ENCODE results near the gene TMED6. TPM values are rescaled to one million over a fixed set of nuclear protein-coding genes. Genes with fewer than 3 reads are reported as not detected.

TMED6 gene
- total and polyA plus RNA-seq, 2 of the 8 experiments (the other 6 are each of a cell fraction or from before 2014, with no cell fraction given), result not detected

GRCh38 chr16:69396187-69397061, 44.8 kb upstream of the TMED6 start:
- no peak overlapping the region for H3K56ac ChIP-seq (replicated peaks; ENCODE audit: insufficient read length, low read depth, low read length)
- no peaks in the 10 kb centered on the region for H3K79me1 ChIP-seq (ENCODE audit: low read depth, low read length)
- H3K23ac ChIP-seq (ENCODE audit: insufficient read length), result no peak overlapping the region
- H2AK5ac ChIP-seq (ENCODE audit: low read depth, low read length), result no peak overlapping the region
- no peak overlapping the region for H4K91ac ChIP-seq (replicated peaks; ENCODE audit: insufficient read length, low read length)
- H3K27me3 ChIP-seq (replicated peaks in 1 of 4; ENCODE audit: control insufficient read depth in 3 of 4, extremely low read depth in 1 of 4, insufficient read depth in 3 of 4, low read length in 3 of 4), result no peaks in the 10 kb centered on the region
- H3K9ac ChIP-seq (replicated peaks in 1 of 4; ENCODE audit: extremely low read depth in 1 of 4, low read depth in 3 of 4, low read length in 3 of 4), result no peak overlapping the region
- H3K79me2 ChIP-seq (ENCODE audit: control insufficient read depth in 1 of 2, insufficient read depth in 2 of 2, low read length in 2 of 2), result no peaks in the 10 kb centered on the region
- no peaks in the 10 kb centered on the region for H3K23me2 ChIP-seq (ENCODE audit: low read depth, low read length)
- H2BK15ac ChIP-seq (ENCODE audit: low read length), result no peak overlapping the region
- ChIA-PET POLR2A (ENCODE audit: partially characterized antibody) (interaction anchor here (0.7 to 1.4 kb wide), 5 partner anchors 11 to 358 kb away, joined by 3 to 5 read pairs (median 3); partner anchors contain the start of genes CYB5B, NOB1 and TERF2), CTCF (ENCODE audit: partially characterized antibody) (interaction anchor here (0.6 to 4.0 kb wide), 40 partner anchors 8 to 445 kb away, joined by 3 to 18 read pairs (median 4); no protein-coding TSS in a partner anchor)
- H3K14ac ChIP-seq (ENCODE audit: insufficient read length), result no peak overlapping the region
- no peak overlapping the region for H3K4ac ChIP-seq (replicated peaks; ENCODE audit: insufficient read length, low read depth, low read length)
- no peaks in the 10 kb centered on the region for H3K36me3 ChIP-seq (ENCODE audit: control insufficient read depth in 2 of 4, insufficient read depth in 4 of 4, low read length in 3 of 4)
- no peak overlapping the region for H3K18ac ChIP-seq (ENCODE audit: extremely low read depth, low read length)
- peak overlapping the region; percentile 92 for H2AFZ ChIP-seq (ENCODE audit: low read length)
- 60% methylated on average over 13 of the region's 13 CpGs; no CpG with 5 or more reads in 1 of the 2 experiments for WGBS, 2 experiments (ENCODE audit: extremely low coverage in 1 of 2, insufficient coverage in 1 of 2, insufficient read length in 1 of 2, insufficient replicate concordance in 2 of 2, low coverage in 1 of 2, low lambda C conversion rate in 2 of 2, missing lambda C conversion rate in 1 of 2)
- H4K5ac ChIP-seq (ENCODE audit: insufficient read length, low read depth, low read length), result no peak overlapping the region
- DNase-seq (ENCODE audit: low read depth in 1 of 2, low spot score in 2 of 2) (peak in 1 of 2 experiments; percentile 80), FAIRE-seq (peak; percentile 68)
- no peak overlapping the region for H3K27ac ChIP-seq (ENCODE audit: low read depth, low read length)
- H3K4me2 ChIP-seq (ENCODE audit: insufficient read depth in 1 of 2, low read depth in 2 of 2, low read length in 2 of 2), result no peak overlapping the region
- H3K4me1 ChIP-seq (replicated peaks in 1 of 4; ENCODE audit: control insufficient read depth in 3 of 4, insufficient read depth in 4 of 4, low read length in 3 of 4), result peaks cover 0 to 2% (median under 1%) of the 10 kb centered on the region in 4 experiments; a peak in 2 of 7 replicates
- H4K20me1 ChIP-seq (replicated peaks in 1 of 2; ENCODE audit: control insufficient read depth in 1 of 2, insufficient read depth in 2 of 2, low read length in 2 of 2), result no peaks in the 10 kb centered on the region
- no peak overlapping the region for H2BK5ac ChIP-seq (ENCODE audit: low read depth, low read length)
- no peak overlapping the region for H4K8ac ChIP-seq (ENCODE audit: extremely low read depth, insufficient read depth, low read length)
- H3K4me3 ChIP-seq (ENCODE audit: extremely low read depth in 1 of 4, insufficient read depth in 2 of 4, low read depth in 3 of 4, low read length in 4 of 4), result no peak overlapping the region
- H3K9me3 ChIP-seq (ENCODE audit: insufficient read depth in 2 of 2, low read depth in 1 of 2, low read length in 1 of 2), result no peaks in the 10 kb centered on the region
- no peak overlapping the region for H2BK20ac ChIP-seq (ENCODE audit: low read length)
- no peak overlapping the region for H2BK120ac ChIP-seq (replicated peaks; ENCODE audit: low read depth, low read length)
- H2BK12ac ChIP-seq (ENCODE audit: low read depth, low read length), result no peak overlapping the region
- no peak for TF ChIP-seq NRF1 (IDR thresholded peaks at IDR 0.05; ENCODE audit: low read depth, low read length)
- no peak for TF ChIP-seq RXRA (IDR thresholded peaks at IDR 0.05; ENCODE audit: insufficient read depth, low read depth, low read length)
- TF ChIP-seq ATF2 (IDR thresholded peaks at IDR 0.05; ENCODE audit: low read length), result peak; percentile 80; the same call in 1 of the 2 replicates
- TF ChIP-seq JUND (IDR thresholded peaks at IDR 0.05; ENCODE audit: low read length), result peak; percentile 67; the same call in 1 of the 2 replicates
- TF ChIP-seq GTF2F1 (IDR thresholded peaks at IDR 0.05; ENCODE audit: borderline replicate concordance, low read depth, low read length), result no peak
- peak; percentile 56 to 64 for TF ChIP-seq RAD21 (IDR thresholded peaks at IDR 0.05 in 1 of 2, conservative IDR thresholded peaks at IDR 0.05 in 1 of 2; ENCODE audit: low read depth in 2 of 2, low read length in 2 of 2)
- TF ChIP-seq TEAD4 (IDR thresholded peaks at IDR 0.05; ENCODE audit: low read depth, low read length), result 0 out of 2 replicates have a peak, but pooled peaks have one; percentile 16
- TF ChIP-seq CEBPB (IDR thresholded peaks at IDR 0.05; ENCODE audit: low read depth, low read length), result 0 out of 2 replicates have a peak, but pooled peaks have one; percentile 21
- TF ChIP-seq MAFK (IDR thresholded peaks at IDR 0.05; ENCODE audit: low read depth, low read length), result peak; percentile 74
- peak; percentile 82 for TF ChIP-seq CREB1 (IDR thresholded peaks at IDR 0.05)
